HepG2 (cell line): ENCODE results near the gene MCC.

Source experiments
- ARNT ChIP-seq: fragments of 450-650 bp; IDR thresholded peaks from 2 replicates; pipeline ENCODE4 v1.6.1; 2017
- CREB1 ChIP-seq, 2 experiments: fragments of 450-650 bp in 1 of 2; IDR thresholded peaks; 2 replicates each; pipeline ENCODE4 v1.6.1; 2016 to 2017; ENCODE audit warnings: control low read depth in 1 of 2, mild to moderate bottlenecking in 1 of 2, missing compliant biosample characterization in 1 of 2, missing genetic modification characterization in 1 of 2
- CTCF ChIP-seq: sonication (generic); formaldehyde crosslinking; IDR thresholded peaks from 2 replicates; pipeline ENCODE4 v1.5.0; 2020; ENCODE audit warnings: mild to moderate bottlenecking, missing genetic modification reagents, moderate library complexity
- EZH2 ChIP-seq: conservative IDR thresholded peaks from 2 replicates; pipeline ENCODE4 v1.6.1; 2012; ENCODE audit warnings: mild to moderate bottlenecking, low read depth, low read length, moderate library complexity
- GABPA ChIP-seq, 2 experiments: IDR thresholded peaks; 2 replicates each; pipeline ENCODE4 v1.6.1; 2011 to 2016; ENCODE audit warnings: low read depth in 2 of 2, low read length in 1 of 2, missing biosample characterization in 1 of 2, missing genetic modification characterization in 1 of 2
- HDAC2 ChIP-seq: sonication (generic); formaldehyde crosslinking; IDR thresholded peaks from 2 replicates; pipeline ENCODE4 v1.4.0; 2020; ENCODE audit warnings: missing genetic modification reagents
- HIVEP1 ChIP-seq: sonication (generic); formaldehyde crosslinking; IDR thresholded peaks from 2 replicates; pipeline ENCODE4 v1.4.0; 2020; ENCODE audit warnings: mild to moderate bottlenecking, missing genetic modification reagents
- KDM5A ChIP-seq: fragments of 200-600 bp; sonication (generic); IDR thresholded peaks from 2 replicates; pipeline ENCODE4 v1.7.0; 2018; ENCODE audit warnings: antibody characterized with exemption, mild to moderate bottlenecking, low read length, borderline replicate concordance
- MED1 ChIP-seq: sonication (generic); formaldehyde crosslinking; IDR thresholded peaks from 2 replicates; pipeline ENCODE4 v1.4.0; 2020; ENCODE audit warnings: missing genetic modification reagents
- STAG1 ChIP-seq: sonication (generic); formaldehyde crosslinking; IDR thresholded peaks from 2 replicates; pipeline ENCODE4 v1.4.0; 2020; ENCODE audit warnings: missing genetic modification reagents
- YY1 ChIP-seq: IDR thresholded peaks from 2 replicates; pipeline ENCODE4 v1.6.1; 2011; ENCODE audit warnings: low read length, low read depth, moderate library complexity, mild to moderate bottlenecking; ENCODE audit not compliant: insufficient read depth, insufficient replicate concordance
- ZBTB10 ChIP-seq: sonication (generic); formaldehyde crosslinking; IDR thresholded peaks from 2 replicates; pipeline ENCODE4 v1.4.0; 2020; ENCODE audit warnings: missing genetic modification reagents, borderline replicate concordance
- ZBTB7B ChIP-seq: sonication (generic); formaldehyde crosslinking; IDR thresholded peaks from 2 replicates; pipeline ENCODE4 v1.4.0; 2020; ENCODE audit warnings: missing genetic modification reagents
- ZNF292 ChIP-seq: sonication (generic); formaldehyde crosslinking; IDR thresholded peaks from 2 replicates; pipeline ENCODE4 v1.8.1; 2022; ENCODE audit warnings: mild to moderate bottlenecking, low read depth, missing genetic modification reagents, borderline replicate concordance

DNA sequence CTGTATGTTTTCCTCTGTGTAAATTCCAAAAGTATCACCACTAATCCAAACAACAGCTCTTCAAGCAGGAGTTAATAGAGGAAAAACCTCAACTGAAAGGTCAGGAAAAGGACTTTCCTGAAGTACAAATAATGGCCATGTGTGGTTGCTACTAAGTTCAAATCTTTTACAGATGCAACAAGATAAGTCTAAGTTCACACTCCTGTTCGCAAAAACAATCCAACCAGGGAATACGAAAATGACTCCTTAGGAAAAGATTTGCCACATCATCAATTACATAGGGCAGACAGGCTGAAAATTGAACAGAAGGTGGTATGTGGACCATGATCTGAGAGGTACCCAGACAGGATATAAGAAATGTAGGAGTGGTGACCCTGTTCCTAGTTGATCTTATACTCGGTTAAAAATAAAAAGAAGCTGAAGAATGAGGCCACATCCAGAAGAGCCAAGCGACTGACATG, 263.6 kb downstream of the MCC start:
- TF ChIP-seq YY1, result no peak
- no peak for TF ChIP-seq EZH2
- TF ChIP-seq CREB1 (IDR thresholded peaks at IDR 0.05), result no peak
- no peak for TF ChIP-seq CREB1 (CRISPR knock-in tag; IDR thresholded peaks at IDR 0.05)
- TF ChIP-seq GABPA (IDR thresholded peaks at IDR 0.05; ENCODE audit: low read depth, low read length), result no peak
- TF ChIP-seq GABPA (CRISPR knock-in tag; IDR thresholded peaks at IDR 0.05; ENCODE audit: low read depth), result no peak
- no peak for TF ChIP-seq ZNF292 (CRISPR knock-in tag)
- no peak for TF ChIP-seq ARNT
- no peak for TF ChIP-seq CTCF (CRISPR knock-in tag)
- no peak for TF ChIP-seq HDAC2 (CRISPR knock-in tag)
- no peak for TF ChIP-seq ZBTB7B (CRISPR knock-in tag)
- TF ChIP-seq MED1, result no peak
- TF ChIP-seq KDM5A, result no peak
- TF ChIP-seq STAG1 (CRISPR knock-in tag), result no peak
- TF ChIP-seq HIVEP1, result no peak
- TF ChIP-seq ZBTB10 (CRISPR knock-in tag), result no peak
